H9 (cell line): ENCODE data around the gene LRRK2. TPM values are rescaled to one million over a fixed set of nuclear protein-coding genes. Genes with fewer than 3 reads are reported as not detected.

Experiments
- DNase-seq: peaks from one replicate; pipeline ENCODE4 v3.0.0-alpha.2; 2017
- H2AFZ ChIP-seq: one replicate; pipeline ENCODE4 v1.6.1; 2013; ENCODE audit warnings: mild to moderate bottlenecking, low read length, control low read depth, moderate library complexity
- H2AK5ac ChIP-seq: 2 replicates; pipeline ENCODE4 v1.6.1; 2013; ENCODE audit warnings: low read length, control low read depth, mixed read lengths; ENCODE audit not compliant: insufficient read length
- H2BK120ac ChIP-seq: one replicate; pipeline ENCODE4 v1.6.1; 2013; ENCODE audit warnings: low read depth, mild to moderate bottlenecking, low read length, control low read depth, inconsistent platforms; ENCODE audit not compliant: poor library complexity, severe bottlenecking
- H2BK12ac ChIP-seq: 2 replicates; pipeline ENCODE4 v1.6.1; 2013; ENCODE audit warnings: low read length, control low read depth, mixed read lengths, low read depth; ENCODE audit not compliant: insufficient read length
- H2BK15ac ChIP-seq: 2 replicates; pipeline ENCODE4 v1.6.1; 2013; ENCODE audit warnings: low read depth, low read length, control low read depth
- H2BK20ac ChIP-seq: one replicate; pipeline ENCODE4 v1.6.1; 2013; ENCODE audit warnings: low read depth, mild to moderate bottlenecking, low read length, control low read depth, inconsistent platforms; ENCODE audit not compliant: poor library complexity, severe bottlenecking
- H2BK5ac ChIP-seq: 2 replicates; pipeline ENCODE4 v1.6.1; 2013; ENCODE audit warnings: low read length, control low read depth, mixed read lengths; ENCODE audit not compliant: insufficient read length
- H3K14ac ChIP-seq: 2 replicates; pipeline ENCODE4 v1.6.1; 2013; ENCODE audit warnings: low read length, control low read depth; ENCODE audit not compliant: insufficient read depth
- H3K18ac ChIP-seq: 2 replicates; pipeline ENCODE4 v1.6.1; 2013; ENCODE audit warnings: low read depth, mild to moderate bottlenecking, mixed read lengths, low read length, control low read depth; ENCODE audit not compliant: insufficient read length
- H3K23ac ChIP-seq: 2 replicates; pipeline ENCODE4 v1.6.1; 2013; ENCODE audit warnings: low read length, control low read depth, mixed read lengths, low read depth; ENCODE audit not compliant: insufficient read length
- H3K23me2 ChIP-seq: 2 replicates; pipeline ENCODE4 v1.6.1; 2013; ENCODE audit warnings: low read depth, mild to moderate bottlenecking, mixed read lengths, low read length, control low read depth; ENCODE audit not compliant: insufficient read length, poor library complexity, severe bottlenecking
- H3K27ac ChIP-seq: 2 replicates; pipeline ENCODE4 v1.5.1; 2013; ENCODE audit warnings: low read length, control low read depth, mixed read lengths, low read depth; ENCODE audit not compliant: insufficient read length
- H3K27me3 ChIP-seq: 2 replicates; pipeline ENCODE4 v1.6.1; 2013; ENCODE audit warnings: low read length, control low read depth, inconsistent platforms; ENCODE audit not compliant: insufficient read depth
- H3K4ac ChIP-seq: 2 replicates; pipeline ENCODE4 v1.6.1; 2013; ENCODE audit warnings: low read depth, mild to moderate bottlenecking, control low read depth, inconsistent platforms, low read length, moderate library complexity
- H3K4me1 ChIP-seq: 2 replicates; pipeline ENCODE4 v1.6.1; 2013; ENCODE audit warnings: low read length, control low read depth, inconsistent platforms; ENCODE audit not compliant: insufficient read depth
- H3K4me2 ChIP-seq: 2 replicates; pipeline ENCODE4 v1.6.1; 2013; ENCODE audit warnings: low read length, control low read depth, mixed read lengths; ENCODE audit not compliant: insufficient read length, insufficient read depth
- H3K56ac ChIP-seq: 2 replicates; pipeline ENCODE4 v1.6.1; 2013; ENCODE audit warnings: low read depth, mild to moderate bottlenecking, mixed read lengths, low read length, control low read depth; ENCODE audit not compliant: insufficient read length
- H3K79me1 ChIP-seq: 2 replicates; pipeline ENCODE4 v1.6.1; 2013; ENCODE audit warnings: low read depth, mild to moderate bottlenecking, moderate library complexity, low read length, control low read depth, inconsistent platforms; ENCODE audit not compliant: insufficient read depth, poor library complexity, severe bottlenecking
- H3K79me2 ChIP-seq: 2 replicates; pipeline ENCODE4 v1.6.1; 2013; ENCODE audit warnings: low read length, control low read depth, inconsistent platforms; ENCODE audit not compliant: insufficient read depth
- H3K9ac ChIP-seq: 2 replicates; pipeline ENCODE4 v1.6.1; 2013; ENCODE audit warnings: low read length, control low read depth, mixed read lengths; ENCODE audit not compliant: insufficient read length; ENCODE audit errors: extremely low read depth
- H3K9me3 ChIP-seq: one replicate; pipeline ENCODE4 v1.6.1; 2013; ENCODE audit warnings: low read depth, low read length, inconsistent platforms; ENCODE audit not compliant: control insufficient read depth
- H3T11ph ChIP-seq: one replicate; pipeline ENCODE4 v1.6.1; 2013; ENCODE audit warnings: mild to moderate bottlenecking, low read length, control low read depth, inconsistent platforms
- H4K20me1 ChIP-seq: one replicate; pipeline ENCODE4 v1.6.1; 2013; ENCODE audit not compliant: control insufficient read depth, insufficient read length, insufficient read depth
- H4K5ac ChIP-seq: 2 replicates; pipeline ENCODE4 v1.6.1; 2013; ENCODE audit warnings: low read depth, mild to moderate bottlenecking, mixed read lengths, low read length, control low read depth; ENCODE audit not compliant: insufficient read length
- H4K8ac ChIP-seq: replicated peaks from 2 replicates; pipeline ENCODE4 v1.6.1; 2013; ENCODE audit warnings: low read length, control low read depth, mixed read lengths, low read depth; ENCODE audit not compliant: insufficient read length
- H4K91ac ChIP-seq: 2 replicates; pipeline ENCODE4 v1.6.1; 2013; ENCODE audit warnings: low read depth, mild to moderate bottlenecking, moderate library complexity, mixed read lengths, low read length, control low read depth; ENCODE audit not compliant: insufficient read length
- H3K27ac Mint-ChIP-seq, 3 experiments: 2 replicates in 2 of 3; 3 replicates in 1 of 3; pipeline ENCODE4 v1.8.0; 2020 to 2021; ENCODE audit warnings: mixed read lengths in 3 of 3, mild to moderate bottlenecking in 1 of 3, moderate library complexity in 1 of 3
- H3K27me3 Mint-ChIP-seq: 2 replicates; pipeline ENCODE4 v1.8.0; 2021; ENCODE audit warnings: low read depth, mild to moderate bottlenecking, moderate library complexity, mixed read lengths
- H3K36me3 Mint-ChIP-seq, 3 experiments: 2 replicates in 2 of 3; 3 replicates in 1 of 3; pipeline ENCODE4 v1.8.0; 2020 to 2021; ENCODE audit warnings: low read depth in 3 of 3, mixed read lengths in 3 of 3; ENCODE audit not compliant: insufficient read depth in 1 of 3
- H3K4me1 Mint-ChIP-seq, 2 experiments: 2 replicates each; pipeline ENCODE4 v1.8.0; 2020; ENCODE audit warnings: mixed read lengths in 2 of 2
- H3K4me3 Mint-ChIP-seq, 2 experiments: 2 replicates in 1 of 2; 3 replicates in 1 of 2; pipeline ENCODE4 v1.8.0; 2020 to 2021; ENCODE audit warnings: mild to moderate bottlenecking in 2 of 2, mixed read lengths in 2 of 2, moderate library complexity in 1 of 2
- H3K9me3 Mint-ChIP-seq, 2 experiments: 2 replicates in 1 of 2; 3 replicates in 1 of 2; pipeline ENCODE4 v1.8.0; 2020; ENCODE audit warnings: mild to moderate bottlenecking in 2 of 2, mixed read lengths in 2 of 2, moderate library complexity in 1 of 2
- CTCF ChIP-seq: fragments of 200-600 bp; sonication (generic); conservative IDR thresholded peaks from 3 replicates; pipeline ENCODE4 v1.8.0; 2021; ENCODE audit warnings: antibody characterized with exemption, mild to moderate bottlenecking
- WGBS: extraction: QIAGEN DNeasy Blood & Tissue Kit; methylation state at CpG from one replicate; pipeline ENCODE4 v1.1.7; 2013; ENCODE audit warnings: missing lambda C conversion rate, low lambda C conversion rate, mixed read lengths; ENCODE audit not compliant: insufficient read length; ENCODE audit errors: extremely low coverage; 5-methylcytosine and 5-hydroxymethylcytosine counted together
- total RNA-seq: library from RNA; stranded (reverse); gene quantifications from 2 replicates; pipeline ENCODE4 v1.2.1, GENCODE V29; 2021

LRRK2 gene
- total RNA-seq, 1 experiment from 2014 or later = 0.17 TPM

GRCh38 chr12:40204337-40204736 is 20.5 kb upstream of the LRRK2 start:
- WGBS = no CpG with 5 or more reads among the region's 3 CpGs
- no peak for DNase-seq
- H2BK15ac ChIP-seq = no peak overlapping the region
- Mint-ChIP-seq H3K27ac (no peak overlapping the region), H3K4me3 (no peak overlapping the region), H3K36me3 (no peaks in the 10 kb centered on the region; a peak in 1 of 7 replicates), H3K27me3 (no peaks in the 10 kb centered on the region; the same call in 1 of the 2 replicates), H3K9me3 (no peaks in the 10 kb centered on the region), H3K4me1 (0 out of 4 replicates have a peak, but pooled peaks cover 0 to 5% of the 10 kb centered on the region in 2 experiments)
- H2BK120ac ChIP-seq = no peak overlapping the region
- H3K27me3 ChIP-seq = no peaks in the 10 kb centered on the region
- H2BK5ac ChIP-seq = no peak overlapping the region
- no peak for TF ChIP-seq CTCF
- H3K4ac ChIP-seq = no peak overlapping the region
- H3K4me2 ChIP-seq = no peak overlapping the region
- H2BK20ac ChIP-seq = no peak overlapping the region
- H3K23ac ChIP-seq = no peak overlapping the region
- no peak overlapping the region for H2AK5ac ChIP-seq
- no peaks in the 10 kb centered on the region for H4K20me1 ChIP-seq
- no peak overlapping the region for H2AFZ ChIP-seq
- H3K79me1 ChIP-seq = no peaks in the 10 kb centered on the region
- H3K9me3 ChIP-seq = no peaks in the 10 kb centered on the region
- no peak overlapping the region for H3K56ac ChIP-seq
- H4K91ac ChIP-seq = no peak overlapping the region
- no peak overlapping the region for H4K8ac ChIP-seq
- H2BK12ac ChIP-seq = no peak overlapping the region
- no peak overlapping the region for H3K9ac ChIP-seq
- no peak overlapping the region for H3K18ac ChIP-seq
- no peaks in the 10 kb centered on the region for H3K79me2 ChIP-seq
- H3K14ac ChIP-seq = no peak overlapping the region
- no peak overlapping the region for H4K5ac ChIP-seq
- H3K4me1 ChIP-seq = no peaks in the 10 kb centered on the region
- H3K27ac ChIP-seq = no peak overlapping the region
- H3T11ph ChIP-seq = no peak overlapping the region
- H3K23me2 ChIP-seq = no peaks in the 10 kb centered on the region
